ENCODE results near the gene MBNL2.
A peak's percentile ranks its signal among the peaks of the same experiment; 100 is the strongest.

Gene MBNL2

GRCh38 chr13:97212601-97213040 lies 9.5 kb upstream of the MBNL2 start:
- no peak for DNase-seq

GRCh38 chr13:97214921-97215320 lies 7.2 kb upstream of the MBNL2 start:
- no peak for DNase-seq

GRCh38 chr13:97215325-97215724 lies 6.8 kb upstream of the MBNL2 start:
- DNase-seq: no peak

DNA sequence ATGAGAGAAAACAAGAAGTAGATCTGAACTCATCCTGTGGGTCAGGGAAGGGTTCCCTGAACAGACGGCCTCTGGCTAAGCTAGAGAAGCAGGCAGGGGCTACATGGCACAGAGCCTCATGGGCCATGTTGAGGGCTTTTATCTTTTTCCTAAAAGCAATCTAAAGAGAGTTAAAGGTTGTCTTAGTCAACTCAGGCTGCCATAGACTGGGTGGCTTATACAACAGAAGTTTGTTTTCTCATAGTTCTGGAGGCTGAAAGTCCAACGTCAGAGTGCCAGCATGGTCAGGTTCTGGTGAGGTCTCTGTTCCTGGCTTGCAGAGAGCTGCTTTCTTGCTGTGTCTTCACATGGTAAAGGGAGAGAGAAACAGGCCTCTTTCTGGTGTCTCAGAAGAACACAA lies 2.9 kb upstream of the MBNL2 start:
- DNase-seq: no peak

DNA sequence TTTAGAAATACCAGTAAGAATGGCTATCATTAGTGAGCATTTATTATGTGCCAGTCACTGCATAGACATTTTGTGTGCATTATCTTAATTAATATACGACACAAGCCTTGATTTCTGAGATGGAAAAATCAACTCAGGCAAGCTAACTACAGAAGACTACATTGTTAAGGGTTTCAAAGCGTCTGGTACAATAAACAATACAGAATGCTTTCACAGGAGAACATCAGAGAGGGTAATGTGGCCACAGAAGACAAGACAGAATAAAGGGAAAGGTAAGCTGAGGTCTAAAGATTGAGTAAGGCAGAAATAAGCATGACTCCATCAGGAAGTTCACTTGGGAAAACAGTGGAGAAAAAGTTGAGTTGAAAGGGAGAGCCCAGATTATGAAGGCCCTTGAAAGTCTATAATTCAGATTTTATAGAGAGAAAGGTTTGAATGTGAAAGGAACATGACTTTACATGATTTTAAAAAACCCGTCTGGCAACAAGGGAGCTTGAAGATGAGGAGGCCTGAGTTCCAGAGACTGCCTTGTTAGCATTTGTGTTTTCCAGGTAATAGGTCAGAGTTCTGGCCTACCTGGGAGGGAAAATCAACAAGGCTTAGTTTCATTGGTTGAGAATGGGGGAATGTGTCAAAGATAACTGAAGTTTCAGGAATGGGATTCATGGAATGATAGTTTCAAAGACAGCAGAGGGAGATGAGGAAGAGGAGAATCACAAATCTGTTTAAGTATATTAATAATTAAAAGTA lies 1.8 kb upstream of the MBNL2 start:
- no peak for DNase-seq

DNA sequence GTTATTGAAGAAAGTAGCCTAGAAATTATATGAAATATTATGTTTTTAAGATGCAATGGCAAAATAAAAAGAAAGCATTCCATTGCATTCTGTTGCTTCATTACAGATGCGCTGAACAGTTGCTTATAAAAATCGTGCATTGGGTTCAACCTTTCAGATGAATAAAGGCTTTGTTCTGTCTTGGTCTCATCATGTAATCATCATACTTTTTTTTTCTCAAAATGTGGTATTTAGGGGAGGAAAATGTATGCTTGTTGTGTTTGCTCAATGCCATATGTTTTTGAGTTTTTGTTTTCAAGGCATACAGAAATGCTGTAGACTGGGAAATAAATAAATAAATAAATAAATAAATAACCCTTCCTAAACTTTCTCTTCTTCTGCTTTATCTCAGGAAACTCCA lies 1.1 kb upstream of the MBNL2 start:
- DNase-seq: no peak

GRCh38 chr13:97221466-97221865 lies 667 bp upstream of the MBNL2 start:
- no peak for DNase-seq

DNA sequence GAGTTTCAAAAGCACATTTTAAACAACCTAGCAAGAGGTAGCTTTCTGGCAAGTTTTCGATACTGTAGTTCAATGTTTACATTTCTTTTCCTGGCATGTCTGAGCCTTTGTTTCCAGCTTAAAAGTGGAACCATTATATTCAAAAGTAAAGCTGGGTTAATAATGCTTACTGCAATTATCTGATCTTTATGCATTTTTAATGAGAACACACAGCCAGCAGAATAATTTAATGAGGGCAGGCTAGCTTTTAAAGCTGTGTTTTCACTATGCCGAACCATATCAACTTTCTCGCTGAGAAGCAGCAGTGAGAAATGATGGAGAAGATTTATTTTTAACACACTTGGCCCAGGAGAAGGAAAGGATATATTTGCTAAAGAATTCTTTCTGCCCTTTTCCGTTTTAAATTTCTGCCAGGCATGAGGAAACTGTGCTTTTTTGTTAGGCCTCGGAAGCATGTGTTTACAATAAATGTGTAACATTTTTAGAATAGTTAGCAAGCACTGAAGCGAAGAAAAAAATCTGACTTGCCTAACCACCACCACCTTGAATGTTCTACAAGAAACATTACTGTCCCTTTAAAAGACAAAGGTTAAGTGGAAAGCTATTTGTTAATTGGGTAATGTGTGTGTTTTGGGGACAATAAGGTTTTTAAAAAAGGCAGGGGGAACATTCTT lies 1.0 kb downstream of the MBNL2 start:
- no peak for DNase-seq

- DNase-seq: peak; percentile 17
These were observed 1.8 kb downstream of the MBNL2 start for GRCh38 chr13:97223711-97224541.

DNA sequence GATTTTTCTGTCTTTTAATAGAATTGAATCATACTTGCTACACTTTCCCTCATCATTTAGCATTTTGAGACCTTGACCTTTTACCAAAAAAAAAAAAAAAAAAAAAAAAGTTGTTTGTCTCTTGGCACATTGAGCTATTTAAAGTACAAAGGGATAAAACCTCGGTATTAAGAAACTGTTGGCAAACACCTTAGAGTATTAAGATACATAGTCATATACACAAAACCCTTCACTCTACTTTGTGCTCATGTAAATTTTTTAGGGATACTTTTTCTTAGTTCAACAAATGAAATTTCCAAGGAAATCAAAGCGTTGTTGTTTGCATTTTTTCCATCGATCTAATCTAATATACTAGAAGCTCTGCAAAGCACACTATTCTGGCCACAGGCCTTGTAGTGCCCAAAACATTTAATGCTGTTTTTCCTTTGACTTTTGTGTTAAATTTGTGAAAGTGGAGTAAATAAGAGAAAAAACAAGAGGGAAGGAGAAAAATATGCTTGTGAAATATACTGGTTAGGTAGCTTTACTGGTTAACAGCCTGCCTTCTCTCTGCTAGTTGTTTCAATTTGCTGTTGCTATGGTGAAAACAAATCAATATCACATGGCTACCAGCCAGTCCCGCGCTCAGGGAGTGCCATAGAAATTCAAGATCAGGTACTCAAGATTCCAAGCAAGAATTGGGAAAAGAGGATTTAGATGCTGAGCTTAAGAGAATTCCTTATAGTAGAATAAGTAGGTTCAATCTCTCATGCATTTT lies 2.6 kb downstream of the MBNL2 start:
- peak; percentile 17 for DNase-seq

DNA sequence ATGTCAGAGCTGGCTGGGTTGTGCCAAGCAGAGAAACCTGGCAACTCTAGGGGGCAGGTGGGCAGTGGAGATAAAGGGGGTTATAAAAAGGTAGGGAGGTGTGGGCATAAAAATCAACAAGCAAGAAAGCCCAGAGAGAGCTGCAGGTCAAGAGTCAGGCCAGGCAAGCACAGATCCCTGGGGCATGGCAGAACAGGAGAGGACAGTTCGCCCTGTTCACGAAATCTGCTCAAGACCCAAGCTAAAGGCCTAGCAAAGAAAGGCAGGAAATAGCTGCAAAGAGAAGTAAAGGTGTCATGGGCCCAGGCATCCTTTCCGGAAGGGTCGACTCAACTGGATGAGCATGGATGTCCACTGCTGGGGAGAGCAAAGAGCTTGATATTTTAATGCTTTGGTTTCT lies 3.4 kb downstream of the MBNL2 start:
- DNase-seq: no peak

GRCh38 chr13:97226013-97226412 lies 3.9 kb downstream of the MBNL2 start:
- no peak for DNase-seq

DNA sequence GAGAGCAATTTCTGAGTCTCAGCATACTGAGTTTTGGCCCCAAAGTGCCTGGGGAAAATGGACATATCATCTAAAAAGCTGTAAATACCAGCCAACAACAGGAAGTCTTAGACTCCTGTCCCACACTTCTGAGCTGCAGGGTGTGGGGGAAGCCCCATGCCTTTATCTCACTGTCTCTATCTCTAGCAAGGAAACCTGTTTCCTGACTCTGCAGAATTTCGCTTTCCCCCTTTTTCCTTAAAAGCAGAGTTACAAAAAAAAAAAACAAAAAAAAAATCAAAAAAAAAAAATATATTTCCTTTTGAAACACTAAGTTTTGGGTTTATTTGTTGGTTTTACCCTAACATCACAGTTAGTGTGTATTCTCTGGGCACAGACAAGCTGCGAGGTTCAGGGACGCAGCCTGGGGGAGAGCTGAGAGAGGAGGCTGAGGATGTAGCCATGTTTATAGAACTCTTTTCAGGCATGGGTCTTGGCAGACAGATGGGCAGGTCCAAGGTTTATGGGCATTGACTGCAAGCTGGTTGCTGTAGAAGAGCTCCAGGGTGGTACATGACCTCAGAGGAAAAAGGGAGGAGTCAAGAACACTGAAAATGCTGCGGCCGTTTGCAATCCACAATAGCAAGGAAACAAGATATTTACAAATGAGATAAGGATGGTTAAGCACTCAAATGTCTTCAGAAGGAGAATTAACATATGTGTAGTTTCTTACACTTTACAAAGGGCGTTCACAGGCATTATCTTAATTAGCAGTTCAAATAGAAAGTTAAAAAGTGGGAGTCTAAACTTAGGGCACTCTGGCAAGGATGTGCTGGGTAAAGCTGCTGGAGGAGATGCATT lies 4.9 kb downstream of the MBNL2 start:
- peak; percentile 62 for DNase-seq

DNA sequence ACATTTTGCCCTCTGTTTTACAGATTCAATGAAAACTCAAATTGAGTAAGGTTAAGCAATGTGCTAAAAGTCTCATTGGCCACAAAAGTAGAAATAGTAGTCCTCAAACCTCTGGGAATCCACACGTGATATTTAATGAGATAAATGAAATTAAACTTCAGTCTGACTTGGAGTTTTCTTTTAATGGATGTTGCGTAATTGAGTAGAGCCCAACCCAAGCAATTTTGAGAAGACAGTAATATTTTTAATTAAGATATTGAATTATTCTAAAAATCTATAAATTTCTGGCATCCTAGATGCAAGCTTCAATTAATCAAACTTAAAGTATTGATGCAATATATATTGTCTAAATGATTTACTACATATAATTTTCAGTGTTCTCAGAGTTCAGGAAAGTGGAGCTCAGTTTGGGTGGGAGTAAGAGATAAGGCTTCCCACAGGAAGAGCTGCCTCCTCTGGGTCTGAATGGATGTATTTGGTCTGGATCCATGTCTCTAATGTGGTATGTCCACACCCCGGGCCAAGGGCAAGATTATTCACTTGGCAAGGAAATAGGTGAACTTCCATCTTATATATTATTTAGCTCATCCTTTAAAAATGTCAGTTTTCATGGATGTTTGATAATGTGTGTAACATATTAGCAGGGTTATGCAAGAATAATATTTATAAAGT lies 6.9 kb downstream of the MBNL2 start:
- no peak for DNase-seq

DNA sequence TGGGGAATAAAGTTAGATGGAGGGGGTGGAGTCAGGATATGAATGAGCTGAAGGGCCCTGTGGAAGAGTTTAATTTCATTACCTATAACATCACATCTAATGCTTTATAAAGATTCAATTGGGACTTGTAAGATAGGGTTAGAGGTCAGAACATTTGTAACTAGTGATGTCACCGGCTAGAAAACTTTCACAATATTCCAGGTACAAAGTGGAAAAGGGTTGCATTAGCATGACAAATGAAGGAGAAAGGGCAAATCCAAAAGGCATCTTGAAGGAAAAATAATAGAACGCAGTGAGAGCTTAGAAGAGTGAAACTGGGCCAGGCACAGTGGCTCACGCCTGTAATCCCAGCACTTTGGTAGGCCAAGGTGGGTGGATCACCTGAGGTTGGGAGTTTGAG lies 7.6 kb downstream of the MBNL2 start:
- DNase-seq: no peak

GRCh38 chr13:97231118-97231828 lies 9.1 kb downstream of the MBNL2 start:
- DNase-seq: no peak

GRCh38 chr13:97231829-97232196 lies 9.7 kb downstream of the MBNL2 start:
- no peak for DNase-seq

- no peak for DNase-seq
These were observed 11.4 kb downstream of the MBNL2 start for GRCh38 chr13:97233499-97233898.

- DNase-seq: no peak
These were observed 12.1 kb downstream of the MBNL2 start for GRCh38 chr13:97234236-97234635.

DNA sequence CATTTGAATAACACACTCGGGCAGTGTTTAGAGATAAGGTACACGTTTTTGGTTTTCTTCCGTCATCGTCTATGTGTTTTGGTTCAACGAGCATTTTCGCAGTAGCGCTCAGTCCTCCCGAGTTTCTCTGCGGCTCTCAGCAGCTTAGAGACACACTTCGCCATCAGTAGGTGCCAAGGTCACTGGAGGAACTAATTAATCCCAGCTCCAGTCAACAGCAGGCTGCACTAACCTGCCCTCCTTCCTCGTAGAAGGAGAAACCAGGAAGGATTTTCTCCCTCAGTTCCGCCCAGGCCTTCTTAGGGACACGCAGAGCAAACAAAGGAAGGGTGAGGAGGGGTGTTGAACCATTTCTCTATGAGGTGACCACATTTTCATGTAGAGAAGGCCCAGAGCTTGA lies 12.6 kb downstream of the MBNL2 start:
- no peak for DNase-seq

All from CD4-positive, alpha-beta T cell treated with Interleukin-17A for 4 hours (primary cell).